ENCODE data around the gene CELA3A.

DNA sequence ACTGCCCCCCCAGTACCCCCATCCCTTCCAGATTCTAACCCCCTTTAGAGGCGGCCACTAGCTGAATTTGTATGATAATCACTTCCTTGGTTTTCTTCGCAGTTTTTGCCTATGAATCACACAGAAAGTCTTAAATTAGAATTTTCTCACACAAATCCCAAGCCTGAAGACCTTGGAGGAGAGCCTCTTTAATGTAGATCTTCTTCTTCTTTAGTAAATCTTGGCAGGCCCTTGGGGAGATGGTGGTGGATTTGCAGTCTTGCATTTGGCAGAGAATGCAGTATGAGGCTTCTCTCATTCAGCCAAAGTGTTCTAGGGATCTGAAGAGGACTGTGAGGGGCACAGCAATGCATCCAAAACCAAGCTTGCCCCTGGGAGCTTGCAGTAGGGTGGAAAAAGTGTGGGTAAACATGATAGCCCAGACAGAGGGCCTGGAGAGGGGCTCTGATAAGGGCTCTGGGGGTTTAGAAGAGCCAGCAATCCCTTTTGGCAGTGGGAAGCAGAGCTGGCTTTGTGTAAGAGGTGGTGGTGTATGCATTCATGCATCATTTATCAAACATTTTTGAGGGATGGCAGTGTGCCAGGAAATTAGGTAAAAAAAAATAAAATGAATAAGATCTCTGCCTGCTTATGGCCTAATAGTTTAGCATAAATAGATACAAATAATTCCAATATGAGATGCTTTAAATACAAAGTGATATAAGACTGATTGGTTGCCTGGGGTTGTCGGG lies 43.4 kb downstream of the CELA3A start:
- TF ChIP-seq CTCF (IDR thresholded peaks at IDR 0.05; ENCODE audit: insufficient read depth, low read length, poor library complexity, severe bottlenecking), result no peak
- TF ChIP-seq EZH2phosphoT487 (conservative IDR thresholded peaks at IDR 0.05; ENCODE audit: low read length), result no peak
